PC-9 (cell line): Measurements from ENCODE around the gene CA11.

Experiments
- EZH2 ChIP-seq: fragments of 200-600 bp; sonication (generic); IDR thresholded peaks from 2 replicates; pipeline ENCODE4 v1.8.0; 2017; ENCODE audit warnings: antibody characterized with exemption, low read depth
- TF ChIP-seq, protein P1 (sequence below): fragments of 200-600 bp; sonication (generic); conservative IDR thresholded peaks from 2 replicates; pipeline ENCODE4 v1.6.1; 2017; ENCODE audit warnings: mixed run types, antibody characterized with exemption, mild to moderate bottlenecking, moderate library complexity

- TF ChIP-seq, protein P1, sequence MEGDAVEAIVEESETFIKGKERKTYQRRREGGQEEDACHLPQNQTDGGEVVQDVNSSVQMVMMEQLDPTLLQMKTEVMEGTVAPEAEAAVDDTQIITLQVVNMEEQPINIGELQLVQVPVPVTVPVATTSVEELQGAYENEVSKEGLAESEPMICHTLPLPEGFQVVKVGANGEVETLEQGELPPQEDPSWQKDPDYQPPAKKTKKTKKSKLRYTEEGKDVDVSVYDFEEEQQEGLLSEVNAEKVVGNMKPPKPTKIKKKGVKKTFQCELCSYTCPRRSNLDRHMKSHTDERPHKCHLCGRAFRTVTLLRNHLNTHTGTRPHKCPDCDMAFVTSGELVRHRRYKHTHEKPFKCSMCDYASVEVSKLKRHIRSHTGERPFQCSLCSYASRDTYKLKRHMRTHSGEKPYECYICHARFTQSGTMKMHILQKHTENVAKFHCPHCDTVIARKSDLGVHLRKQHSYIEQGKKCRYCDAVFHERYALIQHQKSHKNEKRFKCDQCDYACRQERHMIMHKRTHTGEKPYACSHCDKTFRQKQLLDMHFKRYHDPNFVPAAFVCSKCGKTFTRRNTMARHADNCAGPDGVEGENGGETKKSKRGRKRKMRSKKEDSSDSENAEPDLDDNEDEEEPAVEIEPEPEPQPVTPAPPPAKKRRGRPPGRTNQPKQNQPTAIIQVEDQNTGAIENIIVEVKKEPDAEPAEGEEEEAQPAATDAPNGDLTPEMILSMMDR = no peak
- TF ChIP-seq EZH2 = no peak
Observed at GRCh38 chr19:48611872-48612271, 34.1 kb downstream of the CA11 start.
